Skeletal muscle tissue (tissue), 4 donors: ENCODE results near the gene FCHSD2. TPM values are rescaled to one million over a fixed set of nuclear protein-coding genes. Genes with fewer than 3 reads are reported as not detected.

Source experiments
- H3K27ac ChIP-seq: one replicate; pipeline ENCODE4 v1.7.0; 2013; ENCODE audit warnings: mild to moderate bottlenecking, low read depth, low read length, inconsistent platforms
- H3K27me3 ChIP-seq, 3 donors: one replicate each; pipeline ENCODE4 v1.7.0; 2013; ENCODE audit warnings: low read length in 3 of 3; ENCODE audit not compliant: control insufficient read depth in 3 of 3, insufficient read depth in 3 of 3
- H3K36me3 ChIP-seq, 3 donors: one replicate each; pipeline ENCODE4 v1.7.0; 2013; ENCODE audit warnings: low read length in 3 of 3; ENCODE audit not compliant: control insufficient read depth in 3 of 3, insufficient read depth in 3 of 3
- H3K4me1 ChIP-seq, 3 donors: one replicate each; pipeline ENCODE4 v1.7.0; 2013; ENCODE audit warnings: low read length in 3 of 3, mild to moderate bottlenecking in 3 of 3; ENCODE audit not compliant: control insufficient read depth in 3 of 3, insufficient read depth in 3 of 3
- H3K4me3 ChIP-seq, 3 donors: one replicate each; pipeline ENCODE4 v1.7.0; 2013; ENCODE audit warnings: low read length in 3 of 3
- H3K9ac ChIP-seq, 3 donors: one replicate each; pipeline ENCODE4 v1.7.0; 2013; ENCODE audit warnings: low read length in 3 of 3, mild to moderate bottlenecking in 3 of 3, moderate library complexity in 2 of 3, low read depth in 1 of 3
- H3K9me3 ChIP-seq, 3 donors: one replicate each; pipeline ENCODE4 v1.7.0; 2013; ENCODE audit warnings: low read length in 3 of 3; ENCODE audit not compliant: control insufficient read depth in 3 of 3
- total RNA-seq: library from RNA; depleted of rRNA; stranded (reverse); fragments of >200 nt; gene quantifications from one replicate; pipeline ENCODE4 v1.2.3, GENCODE V29; 2014
- donor health status: Osteomylitis.

Gene FCHSD2
- total RNA-seq, 1 donor from 2014 or later = 19.8 TPM

- H3K27ac ChIP-seq = peak overlapping the region; percentile 46
- no peaks in the 10 kb centered on the region for H3K27me3 ChIP-seq
- H3K9me3 ChIP-seq = no peaks in the 10 kb centered on the region
- H3K4me1 ChIP-seq = peaks cover 4 to 7% (median 4%) of the 10 kb centered on the region in 3 donors
- no peak overlapping the region for H3K9ac ChIP-seq
- peaks cover 14 to 44% (median 25%) of the 10 kb centered on the region in 3 donors for H3K36me3 ChIP-seq
- no peak overlapping the region for H3K4me3 ChIP-seq
These were observed 300.0 kb downstream of the FCHSD2 start for GRCh38 chr11:72842126-72842525.

- H3K9me3 ChIP-seq = no peaks in the 10 kb centered on the region
- H3K4me1 ChIP-seq = peaks cover 4 to 7% (median 4%) of the 10 kb centered on the region in 3 donors
- no peaks in the 10 kb centered on the region for H3K27me3 ChIP-seq
- H3K9ac ChIP-seq = no peak overlapping the region
- no peak overlapping the region for H3K27ac ChIP-seq
- H3K4me3 ChIP-seq = no peak overlapping the region
- peaks cover 14 to 44% (median 25%) of the 10 kb centered on the region in 3 donors for H3K36me3 ChIP-seq
These were observed 300.7 kb downstream of the FCHSD2 start for GRCh38 chr11:72841397-72841796.

GRCh38 chr11:72840780-72841179 lies 301.3 kb downstream of the FCHSD2 start:
- Histone ChIP-seq H3K9ac (no peak overlapping the region), H3K4me3 (no peak overlapping the region), H3K36me3 (peaks cover 14 to 44% (median 25%) of the 10 kb centered on the region in 3 donors), H3K27ac (no peak overlapping the region), H3K9me3 (no peaks in the 10 kb centered on the region), H3K4me1 (peaks cover 9 to 10% (median 10%) of the 10 kb centered on the region in 3 donors), H3K27me3 (no peaks in the 10 kb centered on the region)

- Histone ChIP-seq H3K27me3 (no peaks in the 10 kb centered on the region), H3K4me3 (no peak overlapping the region), H3K4me1 (peaks cover 19 to 26% (median 24%) of the 10 kb centered on the region in 3 donors), H3K9me3 (no peaks in the 10 kb centered on the region), H3K9ac (no peak overlapping the region), H3K36me3 (peaks cover 14 to 40% (median 25%) of the 10 kb centered on the region in 3 donors), H3K27ac (no peak overlapping the region)
These were observed 303.3 kb downstream of the FCHSD2 start for GRCh38 chr11:72838691-72839305.

- no peaks in the 10 kb centered on the region for H3K27me3 ChIP-seq
- no peak overlapping the region for H3K4me3 ChIP-seq
- peak overlapping the region; percentile 79 for H3K27ac ChIP-seq
- no peak overlapping the region for H3K9ac ChIP-seq
- peaks cover 33 to 44% (median 39%) of the 10 kb centered on the region in 3 donors for H3K4me1 ChIP-seq
- no peaks in the 10 kb centered on the region for H3K9me3 ChIP-seq
- H3K36me3 ChIP-seq = peaks cover 8 to 24% (median 16%) of the 10 kb centered on the region in 3 donors
These were observed 306.0 kb downstream of the FCHSD2 start for GRCh38 chr11:72836111-72836510.

GRCh38 chr11:72834905-72835304 lies 307.2 kb downstream of the FCHSD2 start:
- Histone ChIP-seq H3K4me1 (peaks cover 34 to 44% (median 39%) of the 10 kb centered on the region in 3 donors), H3K9ac (no peak overlapping the region), H3K9me3 (no peaks in the 10 kb centered on the region), H3K27me3 (no peaks in the 10 kb centered on the region), H3K4me3 (no peak overlapping the region), H3K36me3 (peaks cover 4 to 16% (median 12%) of the 10 kb centered on the region in 3 donors), H3K27ac (peak overlapping the region; percentile 79)

- Histone ChIP-seq H3K9me3 (no peaks in the 10 kb centered on the region), H3K36me3 (peaks cover 2 to 10% (median 5%) of the 10 kb centered on the region in 3 donors), H3K4me1 (peaks cover 34 to 44% (median 39%) of the 10 kb centered on the region in 3 donors), H3K27ac (peak overlapping the region; percentile 79), H3K27me3 (no peaks in the 10 kb centered on the region), H3K4me3 (no peak overlapping the region), H3K9ac (no peak overlapping the region)
These were observed 308.2 kb downstream of the FCHSD2 start for GRCh38 chr11:72833811-72834493.

GRCh38 chr11:72833083-72833733 lies 308.9 kb downstream of the FCHSD2 start:
- Histone ChIP-seq H3K9ac (peak overlapping the region in 1 of 3 donors; percentile 25), H3K9me3 (no peaks in the 10 kb centered on the region), H3K27ac (peak overlapping the region; percentile 36), H3K27me3 (no peaks in the 10 kb centered on the region), H3K4me3 (no peak overlapping the region), H3K36me3 (peaks cover 2 to 16% (median 8%) of the 10 kb centered on the region in 3 donors), H3K4me1 (peaks cover 36 to 45% (median 38%) of the 10 kb centered on the region in 3 donors)

GRCh38 chr11:72832301-72833082 lies 309.6 kb downstream of the FCHSD2 start:
- H3K9me3 ChIP-seq = no peaks in the 10 kb centered on the region
- H3K36me3 ChIP-seq = peaks cover 2 to 13% (median 5%) of the 10 kb centered on the region in 3 donors
- no peak overlapping the region for H3K4me3 ChIP-seq
- peaks cover 35 to 47% (median 40%) of the 10 kb centered on the region in 3 donors for H3K4me1 ChIP-seq
- H3K9ac ChIP-seq = peak overlapping the region in 1 of 3 donors; percentile 71
- peak overlapping the region; percentile 36 for H3K27ac ChIP-seq
- no peaks in the 10 kb centered on the region for H3K27me3 ChIP-seq
